ENCODE data around the gene TM2D1.
"Not testable (repeated sequence)": the region's sequence is repeated elsewhere in the genome, so short reads cannot be mapped to it uniquely, and the experiment has no call there.

The TM2D1 gene

GRCh38 chr1:61711969-61712368 is 13.0 kb downstream of the TM2D1 start:
- DNase-seq = no peak

GRCh38 chr1:61711257-61711656 is 13.7 kb downstream of the TM2D1 start:
- DNase-seq = not testable (repeated sequence)

- DNase-seq = no peak
These were observed 15.0 kb downstream of the TM2D1 start for GRCh38 chr1:61709908-61710289.

GRCh38 chr1:61708953-61709907 is 15.7 kb downstream of the TM2D1 start:
- no peak for DNase-seq

- no peak for DNase-seq
These were observed 24.8 kb downstream of the TM2D1 start for GRCh38 chr1:61699911-61700851.

GRCh38 chr1:61692155-61692800 is 32.7 kb downstream of the TM2D1 start:
- DNase-seq = no peak

GRCh38 chr1:61687901-61688300 is 37.0 kb downstream of the TM2D1 start:
- DNase-seq = no peak

GRCh38 chr1:61682891-61683290 is 42.0 kb downstream of the TM2D1 start:
- DNase-seq = no peak

- DNase-seq = no peak
These were observed 44.4 kb downstream of the TM2D1 start for GRCh38 chr1:61680500-61680899.

- DNase-seq = not testable (repeated sequence)
These were observed 48.1 kb downstream of the TM2D1 start for GRCh38 chr1:61676881-61677280.

GRCh38 chr1:61674221-61674620 is 50.7 kb downstream of the TM2D1 start:
- DNase-seq = no peak

GRCh38 chr1:61672376-61672775 is 52.6 kb downstream of the TM2D1 start:
- DNase-seq = no peak

GRCh38 chr1:61670445-61670844 is 54.5 kb downstream of the TM2D1 start:
- DNase-seq = no peak

GRCh38 chr1:61670016-61670415 is 54.9 kb downstream of the TM2D1 start:
- no peak for DNase-seq

GRCh38 chr1:61659061-61659460 is 65.9 kb downstream of the TM2D1 start:
- DNase-seq = no peak

GRCh38 chr1:61655453-61655852 is 69.5 kb downstream of the TM2D1 start:
- DNase-seq = no peak

GRCh38 chr1:61654067-61654466 is 70.9 kb downstream of the TM2D1 start:
- no peak for DNase-seq

GRCh38 chr1:61648983-61649742 is 75.8 kb downstream of the TM2D1 start:
- DNase-seq = no peak

- DNase-seq = no peak
These were observed 77.8 kb downstream of the TM2D1 start for GRCh38 chr1:61647142-61647541.

- DNase-seq = no peak
These were observed 79.5 kb downstream of the TM2D1 start for GRCh38 chr1:61645476-61645875.

- no peak for DNase-seq
These were observed 80.6 kb downstream of the TM2D1 start for GRCh38 chr1:61644303-61644702.
